Activated CD8-positive, alpha-beta memory T cell treated with anti-CD3 and anti-CD28 coated beads, Interleukin-2, amount 10 ng/mL, durations not matched to agents 7 days and 5 days (primary cell): ENCODE data around the gene UCN. TPM values are rescaled to one million over a fixed set of nuclear protein-coding genes. Genes with fewer than 3 reads are reported as not detected.
A peak's percentile ranks its signal among the peaks of the same experiment; 100 is the strongest.
"Not testable (repeated sequence)": the region's sequence is repeated elsewhere in the genome, so short reads cannot be mapped to it uniquely, and the experiment has no call there.

Experiments
- ATAC-seq: fragments of 150-1000 bp; cut with Tn5 transposase; one replicate; pipeline ENCODE4 v1.10.0; 2021; ENCODE audit warnings: moderate library complexity
- CTCF ChIA-PET: fragments of 350-600 bp; sonication (Branson Sonifier 250); formaldehyde crosslinking; loops from one replicate; lab custom pipeline; 2021; ENCODE audit warnings: antibody characterized with exemption; lab: Charles Lee
- DNase-seq: peaks from one replicate; pipeline ENCODE4 v3.0.0-alpha.2; 2020
- H3K27ac Mint-ChIP-seq: one replicate; pipeline ENCODE4 v1.8.0; 2021; ENCODE audit warnings: mild to moderate bottlenecking, mixed read lengths
- H3K27me3 Mint-ChIP-seq: one replicate; pipeline ENCODE4 v1.8.0; 2021; ENCODE audit warnings: mixed read lengths
- H3K36me3 Mint-ChIP-seq: one replicate; pipeline ENCODE4 v1.8.0; 2021; ENCODE audit warnings: mild to moderate bottlenecking, mixed read lengths
- H3K4me1 Mint-ChIP-seq: one replicate; pipeline ENCODE4 v1.8.0; 2021; ENCODE audit warnings: mixed read lengths
- H3K4me3 Mint-ChIP-seq: one replicate; pipeline ENCODE4 v1.8.0; 2021; ENCODE audit warnings: mild to moderate bottlenecking, moderate library complexity, mixed read lengths
- H3K9me3 Mint-ChIP-seq: one replicate; pipeline ENCODE4 v1.8.0; 2022; ENCODE audit warnings: low read depth, mixed read lengths
- total RNA-seq, 2 experiments: library from RNA; stranded (reverse); gene quantifications; one replicate each; pipeline ENCODE4 v1.2.3, GENCODE V29; 2021

UCN gene
- total RNA-seq, 2 experiments from 2014 or later, result 1.1 to 2.6 TPM

GRCh38 chr2:27323596-27324285 is 15.5 kb upstream of the UCN start:
- H3K9me3 Mint-ChIP-seq, result no peaks in the 10 kb centered on the region
- CTCF ChIA-PET, result interaction anchor here (1.3 to 3.0 kb wide), 4 partner anchors 20 to 86 kb away, joined by 4 to 13 read pairs (median 8); partner anchors contain the start of genes EIF2B4, PPM1G and SNX17
- H3K4me3 Mint-ChIP-seq, result peak overlapping the region; percentile 92
- ATAC-seq (peak; percentile 1), DNase-seq (no peak)
- peak overlapping the region; percentile 92 for H3K27ac Mint-ChIP-seq
- H3K4me1 Mint-ChIP-seq, result peaks cover 19% of the 10 kb centered on the region
- H3K27me3 Mint-ChIP-seq, result no peaks in the 10 kb centered on the region
- H3K36me3 Mint-ChIP-seq, result peaks cover 23% of the 10 kb centered on the region

- peaks cover 16% of the 10 kb centered on the region for H3K36me3 Mint-ChIP-seq
- CTCF ChIA-PET, result interaction anchor here (0.5 to 3.0 kb wide), 7 partner anchors 10 to 360 kb away, joined by 3 to 13 read pairs (median 6); partner anchors contain the start of genes EIF2B4, PPM1G and SNX17
- ATAC-seq (peak; percentile 97), DNase-seq (peak; percentile 93)
- H3K4me1 Mint-ChIP-seq, result peaks cover 19% of the 10 kb centered on the region
- H3K27ac Mint-ChIP-seq, result peak within 1 kb of the TSS; percentile 92
- no peaks in the 10 kb centered on the region for H3K9me3 Mint-ChIP-seq
- H3K27me3 Mint-ChIP-seq, result no peaks in the 10 kb centered on the region
- peak within 1 kb of the TSS; percentile 92 for H3K4me3 Mint-ChIP-seq
These were observed 14.7 kb upstream of the UCN start, which contains the start of gene MPV17 for GRCh38 chr2:27322766-27323595. TSS of gene MPV17 (minus strand) at chr2:27323097. CDS start at chr2:27322517, 580 bp downstream.

GRCh38 chr2:27322301-27322765 is 14.1 kb upstream of the UCN start:
- peak overlapping the region; percentile 92 for H3K27ac Mint-ChIP-seq

GRCh38 chr2:27320958-27321543 is 12.8 kb upstream of the UCN start:
- no peak overlapping the region for H3K4me3 Mint-ChIP-seq
- no peak for DNase-seq
- H3K4me1 Mint-ChIP-seq, result peaks cover 19% of the 10 kb centered on the region
- no peaks in the 10 kb centered on the region for H3K27me3 Mint-ChIP-seq
- H3K27ac Mint-ChIP-seq, result no peak overlapping the region
- no peak for ATAC-seq
- no peaks in the 10 kb centered on the region for H3K9me3 Mint-ChIP-seq
- H3K36me3 Mint-ChIP-seq, result peaks cover 5% of the 10 kb centered on the region
- CTCF ChIA-PET, result interaction anchor here (0.5 to 4.5 kb wide), 2 partner anchors 18 to 205 kb away, joined by 3 to 19 read pairs; no protein-coding TSS in a partner anchor

More at GRCh38 chr2:27322301-27322765, 14.1 kb upstream of the UCN start:
- peak overlapping the region; percentile 92 for H3K4me3 Mint-ChIP-seq
- H3K27me3 Mint-ChIP-seq, result no peaks in the 10 kb centered on the region
- no peaks in the 10 kb centered on the region for H3K9me3 Mint-ChIP-seq
- CTCF ChIA-PET, result interaction anchor here (0.5 to 3.0 kb wide), 5 partner anchors 19 to 361 kb away, joined by 3 to 13 read pairs (median 8); partner anchors contain the start of genes EIF2B4 and SNX17
- ATAC-seq (peak; percentile 38), DNase-seq (no peak)
- H3K4me1 Mint-ChIP-seq, result peaks cover 19% of the 10 kb centered on the region
- H3K36me3 Mint-ChIP-seq, result peaks cover 14% of the 10 kb centered on the region

- not testable (repeated sequence) for H3K27me3 Mint-ChIP-seq, ATAC-seq, H3K9me3 Mint-ChIP-seq, H3K36me3 Mint-ChIP-seq, DNase-seq, H3K4me3 Mint-ChIP-seq, H3K27ac Mint-ChIP-seq
- CTCF ChIA-PET, result interaction anchor here (1.0 to 4.5 kb wide), 2 partner anchors 17 to 42 kb away, joined by 5 to 19 read pairs; no protein-coding TSS in a partner anchor
- H3K4me1 Mint-ChIP-seq, result peaks cover 19% of the 10 kb centered on the region
These were observed 11.6 kb upstream of the UCN start for GRCh38 chr2:27319839-27320238.

- Mint-ChIP-seq H3K4me1 (peaks cover 5% of the 10 kb centered on the region), H3K27ac (no peak overlapping the region), H3K9me3 (no peaks in the 10 kb centered on the region), H3K27me3 (no peaks in the 10 kb centered on the region), H3K4me3 (no peak overlapping the region), H3K36me3 (peaks cover 3% of the 10 kb centered on the region)
- CTCF ChIA-PET, result interaction anchor here (1.0 to 1.5 kb wide), 2 partner anchors 37 to 52 kb away, joined by 3 read pairs; no protein-coding TSS in a partner anchor
- no peak for ATAC-seq
- DNase-seq, result no peak
These were observed 8.6 kb upstream of the UCN start for GRCh38 chr2:27316655-27317412.

- Mint-ChIP-seq H3K4me1 (no peaks in the 10 kb centered on the region), H3K9me3 (no peaks in the 10 kb centered on the region), H3K36me3 (peaks cover 9% of the 10 kb centered on the region), H3K27me3 (no peaks in the 10 kb centered on the region), H3K27ac (no peak overlapping the region), H3K4me3 (no peak overlapping the region)
- ATAC-seq (no peak), DNase-seq (no peak)
- CTCF ChIA-PET, result interaction anchor here (1.8 kb wide), 1 partner anchor 12 kb away, joined by 8 read pairs; no protein-coding TSS in a partner anchor
These were observed 6.9 kb upstream of the UCN start for GRCh38 chr2:27315122-27315521.

- DNase-seq, result no peak
- Mint-ChIP-seq H3K27me3 (no peaks in the 10 kb centered on the region), H3K4me3 (no peak overlapping the region), H3K36me3 (peaks cover 11% of the 10 kb centered on the region), H3K27ac (no peak overlapping the region), H3K9me3 (no peaks in the 10 kb centered on the region), H3K4me1 (no peaks in the 10 kb centered on the region)
- CTCF ChIA-PET, result interaction anchor here (1.8 kb wide), 1 partner anchor 12 kb away, joined by 8 read pairs; no protein-coding TSS in a partner anchor
- ATAC-seq, result no peak
These were observed 6.5 kb upstream of the UCN start for GRCh38 chr2:27314709-27315108.

- no peaks in the 10 kb centered on the region for H3K9me3 Mint-ChIP-seq
- H3K27ac Mint-ChIP-seq, result no peak overlapping the region
- peaks cover 16% of the 10 kb centered on the region for H3K36me3 Mint-ChIP-seq
- no peaks in the 10 kb centered on the region for H3K27me3 Mint-ChIP-seq
- CTCF ChIA-PET, result interaction anchor here (1.8 kb wide), 1 partner anchor 11 kb away, joined by 8 read pairs; no protein-coding TSS in a partner anchor
- ATAC-seq, result no peak
- no peaks in the 10 kb centered on the region for H3K4me1 Mint-ChIP-seq
- no peak for DNase-seq
- H3K4me3 Mint-ChIP-seq, result no peak overlapping the region
These were observed 5.8 kb upstream of the UCN start for GRCh38 chr2:27313882-27314645.

- H3K27me3 Mint-ChIP-seq, result peaks cover 3% of the 10 kb centered on the region
- ATAC-seq (no peak), DNase-seq (no peak)
- no peak overlapping the region for H3K27ac Mint-ChIP-seq
- CTCF ChIA-PET, result interaction anchor here (0.6 to 2.1 kb wide), 2 partner anchors 9 to 34 kb away, joined by 3 to 9 read pairs; no protein-coding TSS in a partner anchor
- H3K4me1 Mint-ChIP-seq, result no peaks in the 10 kb centered on the region
- no peak overlapping the region for H3K4me3 Mint-ChIP-seq
- no peaks in the 10 kb centered on the region for H3K9me3 Mint-ChIP-seq
- H3K36me3 Mint-ChIP-seq, result peaks cover 20% of the 10 kb centered on the region
These were observed 3.9 kb upstream of the UCN start for GRCh38 chr2:27312152-27312551.

GRCh38 chr2:27309651-27310050 is 1.4 kb upstream of the UCN start:
- H3K36me3 Mint-ChIP-seq, result peaks cover 20% of the 10 kb centered on the region
- CTCF ChIA-PET, result no interaction called here
- H3K4me3 Mint-ChIP-seq, result no peak overlapping the region

More at GRCh38 chr2:27309651-27310050, 1.4 kb upstream of the UCN start:
- H3K4me1 Mint-ChIP-seq, result peaks cover 3% of the 10 kb centered on the region
- ATAC-seq (no peak), DNase-seq (no peak)
- no peaks in the 10 kb centered on the region for H3K9me3 Mint-ChIP-seq
- no peak overlapping the region for H3K27ac Mint-ChIP-seq
- peaks cover 22% of the 10 kb centered on the region for H3K27me3 Mint-ChIP-seq
